GM12873 (cell line): ENCODE results near the gene SHD.

Source experiments
- TF ChIP-seq, protein P1 (sequence below): IDR thresholded peaks from 2 replicates; pipeline ENCODE4 v1.5.1; 2012; ENCODE audit warnings: low read depth, mild to moderate bottlenecking, moderate library complexity, low read length, control low read depth; ENCODE audit not compliant: insufficient read depth; ENCODE audit errors: missing control alignments

The SHD gene

DNA sequence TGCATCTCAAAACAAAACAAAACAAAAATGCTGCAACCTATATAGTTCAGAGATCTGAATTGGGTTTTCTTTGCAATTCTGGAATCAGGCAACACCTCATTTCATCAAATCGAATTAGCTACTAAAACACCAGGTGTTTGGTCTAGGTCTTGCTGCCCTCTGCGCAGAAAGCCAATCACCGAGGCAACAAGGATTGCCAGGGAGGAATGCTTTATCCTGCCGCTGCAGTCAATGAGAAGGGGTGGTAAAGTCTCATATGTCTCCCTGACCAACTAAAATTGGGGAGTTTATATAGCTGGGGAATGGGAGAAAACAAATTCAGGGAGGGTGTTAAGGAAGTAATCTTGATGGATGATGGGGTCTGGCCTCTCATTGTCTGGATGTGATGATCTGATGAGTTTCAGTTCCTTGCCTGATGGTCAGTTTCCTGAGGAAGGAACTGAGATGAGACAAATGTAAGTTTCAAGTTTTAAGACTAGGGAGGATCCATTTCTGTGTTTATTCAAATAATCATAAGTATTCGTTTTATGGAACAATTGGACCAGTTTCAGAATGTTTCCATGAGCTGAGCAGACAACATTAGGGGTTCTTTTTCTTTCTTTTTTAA lies 37.1 kb upstream of the SHD start:
- TF ChIP-seq, protein P1, sequence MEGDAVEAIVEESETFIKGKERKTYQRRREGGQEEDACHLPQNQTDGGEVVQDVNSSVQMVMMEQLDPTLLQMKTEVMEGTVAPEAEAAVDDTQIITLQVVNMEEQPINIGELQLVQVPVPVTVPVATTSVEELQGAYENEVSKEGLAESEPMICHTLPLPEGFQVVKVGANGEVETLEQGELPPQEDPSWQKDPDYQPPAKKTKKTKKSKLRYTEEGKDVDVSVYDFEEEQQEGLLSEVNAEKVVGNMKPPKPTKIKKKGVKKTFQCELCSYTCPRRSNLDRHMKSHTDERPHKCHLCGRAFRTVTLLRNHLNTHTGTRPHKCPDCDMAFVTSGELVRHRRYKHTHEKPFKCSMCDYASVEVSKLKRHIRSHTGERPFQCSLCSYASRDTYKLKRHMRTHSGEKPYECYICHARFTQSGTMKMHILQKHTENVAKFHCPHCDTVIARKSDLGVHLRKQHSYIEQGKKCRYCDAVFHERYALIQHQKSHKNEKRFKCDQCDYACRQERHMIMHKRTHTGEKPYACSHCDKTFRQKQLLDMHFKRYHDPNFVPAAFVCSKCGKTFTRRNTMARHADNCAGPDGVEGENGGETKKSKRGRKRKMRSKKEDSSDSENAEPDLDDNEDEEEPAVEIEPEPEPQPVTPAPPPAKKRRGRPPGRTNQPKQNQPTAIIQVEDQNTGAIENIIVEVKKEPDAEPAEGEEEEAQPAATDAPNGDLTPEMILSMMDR, result no peak

DNA sequence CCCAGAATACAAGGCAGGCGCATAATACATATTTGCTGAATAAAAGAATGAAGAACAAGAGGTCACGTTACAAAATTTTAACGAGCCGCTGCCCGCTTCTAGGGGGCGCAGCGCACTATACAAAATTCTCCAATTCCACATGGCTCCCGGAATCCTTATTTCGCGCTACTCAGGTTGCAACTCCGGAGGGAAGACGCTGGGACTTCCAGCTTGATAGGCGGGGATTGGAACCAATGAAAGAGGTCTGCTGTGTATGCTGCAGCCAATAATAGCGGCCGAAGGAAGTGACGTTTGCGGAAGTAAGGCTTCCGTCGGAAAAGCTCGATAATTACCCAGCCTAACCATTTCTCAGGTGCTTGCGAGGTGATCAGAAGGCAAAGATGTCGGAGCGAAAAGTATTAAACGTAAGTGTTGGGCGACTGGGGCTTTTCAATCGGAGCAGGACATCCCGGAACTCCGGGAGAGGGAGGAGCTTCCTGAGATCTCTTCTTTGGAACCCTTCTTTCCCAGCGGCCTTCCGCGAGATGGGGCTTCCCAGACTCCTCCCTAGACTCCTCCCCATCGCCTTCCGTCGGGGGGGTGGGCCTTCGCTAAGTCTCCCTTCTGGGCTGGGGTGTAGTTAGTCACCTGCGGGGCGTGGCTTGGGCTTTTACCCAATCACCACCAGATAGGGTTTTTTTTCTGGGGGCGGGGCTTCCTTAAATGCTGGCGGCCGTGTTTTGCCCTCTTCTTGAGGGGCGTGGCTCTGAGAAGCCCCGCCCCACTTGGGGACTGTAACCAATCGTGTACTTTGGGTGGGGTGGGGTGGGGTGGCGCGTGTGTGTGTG lies 32.1 kb upstream of the SHD start, which contains the start of gene YJU2:
TSS of gene YJU2 (plus strand) at position 314 of the 827 bp plus-strand sequence. CDS start at position 381, 67 bp downstream.
- TF ChIP-seq, protein P1, result peak; percentile 42

DNA sequence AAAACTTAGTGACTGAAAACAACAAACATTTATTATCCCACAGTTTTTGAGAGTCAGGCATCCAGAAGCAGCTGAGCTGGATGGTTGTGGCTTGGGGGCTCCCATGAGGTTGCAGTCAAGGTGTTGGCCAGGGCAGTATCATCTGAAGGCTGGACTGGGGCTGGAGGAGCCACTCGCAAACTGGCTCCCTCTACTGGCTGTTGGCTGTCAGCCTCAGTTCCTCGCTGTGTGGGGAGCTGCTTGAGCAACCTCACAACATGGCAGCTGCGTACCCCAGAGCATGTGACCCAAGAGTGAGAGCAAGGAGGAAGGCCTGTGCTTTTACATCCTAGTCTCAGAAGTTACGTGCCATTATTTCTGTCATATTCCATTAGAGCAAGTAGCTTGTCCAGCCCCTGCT lies 22.5 kb upstream of the SHD start:
- TF ChIP-seq, protein P1, result peak; percentile 51

DNA sequence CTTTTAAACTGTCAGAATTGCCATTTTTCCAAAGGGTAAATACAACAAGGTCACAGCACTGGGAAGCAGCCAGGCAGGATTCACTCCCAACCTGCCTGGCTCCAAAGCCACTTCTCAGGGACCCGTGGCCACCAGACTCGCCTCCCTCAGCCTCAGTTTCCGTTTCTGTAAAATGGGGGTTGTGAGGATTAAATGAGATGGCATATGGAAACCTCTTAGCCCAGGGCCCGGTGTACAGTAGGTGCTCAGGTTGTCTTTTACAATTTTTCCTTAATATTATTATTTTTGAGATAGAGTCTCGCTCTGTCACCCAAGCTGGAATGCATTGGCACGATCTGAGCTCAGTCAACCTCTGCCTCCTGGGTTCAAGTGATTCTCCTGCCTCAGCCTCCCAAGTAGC lies 22.0 kb upstream of the SHD start:
- TF ChIP-seq, protein P1, result no peak

DNA sequence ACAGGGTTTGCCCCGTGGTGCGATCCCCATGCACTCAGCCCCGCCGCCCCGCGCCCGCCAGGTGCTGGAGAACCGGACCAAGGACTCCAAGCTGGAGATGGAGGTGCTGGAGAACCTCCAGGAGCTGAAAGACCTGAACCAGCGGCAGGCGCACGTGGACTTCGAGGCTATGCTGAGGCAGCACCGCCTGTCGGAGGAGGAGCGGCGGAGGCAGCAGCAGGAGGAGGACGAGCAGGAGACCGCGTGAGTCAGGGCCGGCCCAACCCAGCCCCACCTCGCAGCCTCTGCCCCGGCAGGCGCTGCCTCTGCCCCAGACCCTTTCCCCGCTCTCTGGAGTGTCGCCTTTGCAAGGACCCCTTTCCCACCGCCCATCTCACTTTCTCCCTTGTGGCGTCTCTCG lies 20.9 kb upstream of the SHD start:
- TF ChIP-seq, protein P1, result no peak

DNA sequence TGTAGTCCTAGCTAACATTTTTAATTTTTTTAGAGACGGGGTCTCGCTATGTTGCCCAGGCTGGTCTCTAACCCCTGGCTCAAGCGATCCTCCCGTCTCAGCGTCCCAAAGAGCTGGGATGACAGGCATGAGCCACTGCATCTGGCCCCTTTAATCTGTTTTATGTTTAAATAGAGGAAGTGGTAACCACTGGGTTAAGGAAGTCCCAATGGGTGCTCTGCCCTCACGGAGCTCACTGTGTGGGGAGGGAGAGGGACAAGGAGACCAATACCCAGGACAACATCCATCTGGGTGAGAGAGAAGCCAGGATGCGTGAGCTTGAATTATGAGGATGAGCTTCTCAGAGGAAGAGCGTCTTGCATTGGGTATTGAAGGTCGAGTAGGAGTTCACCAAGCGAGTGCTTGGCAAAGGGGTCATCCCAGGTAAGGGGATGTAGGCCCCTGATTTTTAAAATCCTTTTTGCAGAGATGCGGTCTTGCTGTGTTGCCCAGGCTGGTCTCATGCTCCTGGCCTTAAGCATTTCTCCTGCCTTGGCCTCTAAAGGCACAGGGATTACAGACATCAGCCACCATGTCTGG lies 18.4 kb upstream of the SHD start:
- TF ChIP-seq, protein P1, result no peak

DNA sequence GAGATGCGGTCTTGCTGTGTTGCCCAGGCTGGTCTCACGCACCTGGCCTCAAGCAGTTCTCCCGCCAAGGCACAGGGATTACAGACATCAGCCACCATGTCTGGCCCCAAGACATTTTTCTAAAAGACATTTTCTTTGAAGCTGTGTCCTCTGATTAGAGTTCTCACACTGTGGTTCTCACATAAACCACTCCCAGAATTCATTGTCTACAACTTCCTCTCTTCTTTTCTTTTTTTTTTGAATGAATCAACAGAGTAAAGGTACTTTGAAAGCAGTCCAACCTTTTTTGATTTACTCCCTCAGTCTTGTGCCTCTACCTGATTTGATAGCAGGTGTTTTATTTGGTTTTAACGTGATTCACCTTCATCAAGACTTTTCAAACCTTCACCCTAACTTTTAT lies 14.3 kb upstream of the SHD start:
- TF ChIP-seq, protein P1, result no peak
